NCI-H2227 treated with DMSO at 0.1 percent for 48 hours (cell line): Measurements from ENCODE around the gene FAM168B.

Source experiments
- DNase-seq: peaks from one replicate; lab custom pipeline; 2025; lab: John Stamatoyannopoulos, UW

The FAM168B gene

GRCh38 chr2:131022731-131023130 lies 70.5 kb downstream of the FAM168B start:
- DNase-seq = no peak

GRCh38 chr2:131016826-131017741 lies 76.2 kb downstream of the FAM168B start:
- DNase-seq = no peak

- no peak for DNase-seq
Measured at GRCh38 chr2:131015764-131016163, 77.5 kb downstream of the FAM168B start.

- DNase-seq = no peak
Measured at GRCh38 chr2:131014141-131014540, 79.1 kb downstream of the FAM168B start.

GRCh38 chr2:131011486-131011885 lies 81.8 kb downstream of the FAM168B start:
- no peak for DNase-seq

GRCh38 chr2:131010566-131010965 lies 82.7 kb downstream of the FAM168B start:
- DNase-seq = no peak

GRCh38 chr2:131009713-131010475 lies 83.4 kb downstream of the FAM168B start:
- DNase-seq = peak; percentile 27

- DNase-seq = no peak
Measured at GRCh38 chr2:131008967-131009366, 84.3 kb downstream of the FAM168B start.

GRCh38 chr2:131006561-131006960 lies 86.7 kb downstream of the FAM168B start:
- DNase-seq = no peak

- no peak for DNase-seq
Measured at GRCh38 chr2:131005216-131005935, 87.9 kb downstream of the FAM168B start.

- no peak for DNase-seq
Measured at GRCh38 chr2:131004446-131005209, 88.6 kb downstream of the FAM168B start.

GRCh38 chr2:130998561-130998960 lies 94.7 kb downstream of the FAM168B start:
- DNase-seq = no peak
